ENCODE measurements around the gene CCDC63.

The CCDC63 gene

DNA sequence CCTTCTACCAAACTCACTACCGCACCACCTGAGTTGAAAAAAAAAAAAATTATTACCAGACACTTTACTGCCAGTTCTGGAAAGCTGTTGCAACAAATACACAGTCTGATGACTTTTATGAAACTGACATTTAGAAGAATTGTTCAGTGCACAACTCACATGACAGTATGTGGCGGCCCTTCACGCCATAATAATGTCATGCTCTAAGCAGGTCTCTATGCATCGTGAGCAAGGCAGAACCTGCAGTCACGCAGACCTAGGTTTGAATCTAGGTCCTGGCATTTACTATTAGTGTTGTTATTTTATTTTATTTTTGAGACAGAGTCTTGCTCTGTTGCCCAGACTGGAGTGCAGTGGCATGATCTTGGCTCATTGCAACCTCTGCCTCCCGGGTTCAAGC is 65.5 kb downstream of the CCDC63 start:
- H3K4me3 ChIP-seq (ENCODE audit: low read depth, low read length): no peak overlapping the region
- TF ChIP-seq MYC (IDR thresholded peaks at IDR 0.05; ENCODE audit: low read depth, low read length) (no peak), POLR2A (IDR thresholded peaks at IDR 0.05; ENCODE audit: extremely low read depth, insufficient read length) (no peak)
- TF ChIP-seq, protein P1, sequence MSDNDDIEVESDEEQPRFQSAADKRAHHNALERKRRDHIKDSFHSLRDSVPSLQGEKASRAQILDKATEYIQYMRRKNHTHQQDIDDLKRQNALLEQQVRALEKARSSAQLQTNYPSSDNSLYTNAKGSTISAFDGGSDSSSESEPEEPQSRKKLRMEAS (IDR thresholded peaks at IDR 0.05; ENCODE audit: low read depth, low read length): no peak
- TF ChIP-seq, protein P2, sequence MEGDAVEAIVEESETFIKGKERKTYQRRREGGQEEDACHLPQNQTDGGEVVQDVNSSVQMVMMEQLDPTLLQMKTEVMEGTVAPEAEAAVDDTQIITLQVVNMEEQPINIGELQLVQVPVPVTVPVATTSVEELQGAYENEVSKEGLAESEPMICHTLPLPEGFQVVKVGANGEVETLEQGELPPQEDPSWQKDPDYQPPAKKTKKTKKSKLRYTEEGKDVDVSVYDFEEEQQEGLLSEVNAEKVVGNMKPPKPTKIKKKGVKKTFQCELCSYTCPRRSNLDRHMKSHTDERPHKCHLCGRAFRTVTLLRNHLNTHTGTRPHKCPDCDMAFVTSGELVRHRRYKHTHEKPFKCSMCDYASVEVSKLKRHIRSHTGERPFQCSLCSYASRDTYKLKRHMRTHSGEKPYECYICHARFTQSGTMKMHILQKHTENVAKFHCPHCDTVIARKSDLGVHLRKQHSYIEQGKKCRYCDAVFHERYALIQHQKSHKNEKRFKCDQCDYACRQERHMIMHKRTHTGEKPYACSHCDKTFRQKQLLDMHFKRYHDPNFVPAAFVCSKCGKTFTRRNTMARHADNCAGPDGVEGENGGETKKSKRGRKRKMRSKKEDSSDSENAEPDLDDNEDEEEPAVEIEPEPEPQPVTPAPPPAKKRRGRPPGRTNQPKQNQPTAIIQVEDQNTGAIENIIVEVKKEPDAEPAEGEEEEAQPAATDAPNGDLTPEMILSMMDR (IDR thresholded peaks at IDR 0.05; ENCODE audit: low read depth, low read length): no peak
- no peak for DNase-seq (ENCODE audit: low read depth)

DNA sequence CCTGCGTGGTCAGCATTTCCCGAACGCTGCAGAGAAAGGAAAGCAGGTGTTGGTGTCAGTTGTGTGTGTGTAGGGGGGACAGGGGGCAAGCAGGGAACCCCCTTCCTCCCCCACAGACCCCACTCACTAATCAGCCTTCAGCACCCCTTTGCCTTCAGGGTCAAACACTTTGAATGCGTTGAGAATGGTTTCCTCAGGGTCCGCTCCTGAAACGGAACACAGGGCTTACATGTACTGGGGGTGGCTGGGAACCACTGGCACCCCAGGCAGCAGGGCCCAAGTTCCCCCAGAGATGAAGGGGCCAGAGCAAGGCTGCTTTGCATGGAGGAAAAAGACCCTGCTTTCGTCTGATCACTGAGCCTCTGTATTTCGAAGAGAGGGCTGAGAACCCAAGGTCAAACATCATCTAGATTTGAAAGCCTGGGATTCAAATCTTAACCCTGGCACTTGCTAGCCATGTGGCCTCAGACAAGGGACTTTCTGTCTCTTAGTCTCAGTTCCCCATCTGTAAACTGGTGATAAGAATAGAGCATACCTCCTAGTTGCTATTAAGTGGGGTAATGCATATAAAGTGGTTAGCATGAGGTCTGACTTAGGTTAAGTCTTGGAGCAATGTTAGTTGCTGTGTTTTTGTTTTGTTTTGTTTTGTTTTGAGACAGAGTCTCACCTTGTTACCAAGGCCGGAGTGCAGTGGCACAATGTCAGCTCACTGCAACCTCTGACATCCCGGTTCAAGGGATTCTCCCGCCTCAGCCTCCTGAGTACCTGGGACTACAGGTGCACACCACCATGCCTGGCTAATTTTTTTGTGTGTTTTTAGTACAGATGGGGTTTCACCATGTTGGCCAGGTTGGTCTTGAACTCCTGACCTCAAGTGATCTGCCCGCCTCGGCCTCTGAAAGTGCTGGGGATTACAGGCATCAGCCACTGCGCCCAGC is 66.6 kb downstream of the CCDC63 start:
- TF ChIP-seq, protein P1 (IDR thresholded peaks at IDR 0.05; ENCODE audit: low read depth, low read length): no peak
- no peak for TF ChIP-seq MYC (IDR thresholded peaks at IDR 0.05; ENCODE audit: low read depth, low read length)
- TF ChIP-seq, protein P2 (IDR thresholded peaks at IDR 0.05; ENCODE audit: low read depth, low read length): no peak
- TF ChIP-seq POLR2A (IDR thresholded peaks at IDR 0.05; ENCODE audit: extremely low read depth, insufficient read length): no peak
- DNase-seq (ENCODE audit: low read depth): peak; percentile 35

DNA sequence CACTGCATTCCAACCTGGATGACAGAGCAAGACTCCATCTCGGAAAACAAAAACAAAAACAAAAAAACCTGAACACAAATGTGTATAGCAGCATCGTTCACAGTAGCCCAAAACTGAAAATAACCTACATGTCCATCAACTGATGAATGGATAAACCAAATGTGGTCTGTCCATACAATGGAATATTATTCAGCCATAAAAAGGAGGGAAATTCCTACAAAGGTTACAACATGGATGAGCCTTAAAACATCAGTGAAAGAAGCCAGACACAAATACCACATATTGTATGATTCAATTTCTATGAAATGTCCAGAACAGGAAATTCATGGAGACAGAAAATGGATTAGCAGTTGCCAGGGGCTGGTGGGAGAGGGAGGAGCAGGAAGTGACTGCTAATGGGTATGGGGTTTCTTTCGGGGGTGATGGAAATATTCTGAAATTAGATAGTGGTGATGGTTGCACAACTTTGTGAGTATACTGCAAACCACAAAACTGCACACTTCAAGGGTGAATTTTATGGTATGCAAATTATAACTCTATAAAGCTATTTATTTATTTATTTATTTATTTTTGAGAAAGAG is 69.6 kb downstream of the CCDC63 start:
- peak; percentile 69 for DNase-seq (ENCODE audit: low read depth)

More for the DNA sequence above, 66.6 kb downstream of the CCDC63 start:
- H3K4me3 ChIP-seq (ENCODE audit: low read depth, low read length): no peak overlapping the region

DNA sequence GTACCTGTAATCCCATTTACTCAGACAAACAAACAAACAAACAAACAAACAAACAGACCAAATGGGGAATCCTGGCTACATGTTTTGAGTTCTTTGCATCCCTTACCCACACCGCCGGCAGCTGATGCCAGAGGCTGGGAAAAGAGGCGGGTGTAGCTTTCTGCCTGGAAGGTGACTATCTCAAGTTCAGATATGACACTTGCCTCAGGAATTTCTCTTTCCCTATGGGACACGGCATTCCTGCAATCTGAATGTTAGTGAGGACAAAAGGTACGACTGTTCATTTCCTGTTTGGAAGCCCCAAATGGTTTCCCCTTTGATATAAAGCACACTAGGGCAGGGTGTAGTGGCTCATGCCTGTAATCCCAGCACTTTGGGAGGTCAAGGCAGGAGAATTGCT is 70.7 kb downstream of the CCDC63 start:
- no peak for DNase-seq (ENCODE audit: low read depth)
- H3K4me3 ChIP-seq (ENCODE audit: low read depth, low read length): no peak overlapping the region
- TF ChIP-seq, protein P2 (IDR thresholded peaks at IDR 0.05; ENCODE audit: low read depth, low read length): no peak

More for the DNA sequence above, 69.6 kb downstream of the CCDC63 start:
- TF ChIP-seq, protein P1 (IDR thresholded peaks at IDR 0.05; ENCODE audit: low read depth, low read length): no peak
- TF ChIP-seq, protein P2 (IDR thresholded peaks at IDR 0.05; ENCODE audit: low read depth, low read length): no peak
- TF ChIP-seq MYC (IDR thresholded peaks at IDR 0.05; ENCODE audit: low read depth, low read length) (no peak), POLR2A (IDR thresholded peaks at IDR 0.05; ENCODE audit: extremely low read depth, insufficient read length) (no peak)
- H3K4me3 ChIP-seq (ENCODE audit: low read depth, low read length): no peak overlapping the region

DNA sequence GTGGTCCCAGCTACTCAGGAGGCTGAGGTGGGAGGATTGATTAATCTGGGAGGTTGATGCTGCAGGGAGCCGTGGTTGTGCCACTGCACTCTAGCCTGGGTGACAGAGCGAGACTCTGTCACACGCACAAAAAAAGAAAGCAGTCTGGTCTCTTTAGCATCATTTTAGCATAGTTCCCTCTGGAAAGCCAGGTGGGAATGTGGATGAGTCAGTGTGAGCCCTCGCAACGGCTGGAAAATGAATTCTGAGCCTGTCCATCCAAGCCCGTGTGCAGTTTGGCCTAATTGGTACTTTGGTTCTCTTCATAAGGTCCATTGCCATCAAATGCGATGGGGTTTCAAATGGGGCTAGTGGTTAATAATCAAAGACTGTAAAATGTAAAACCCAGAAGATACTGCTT is 71.2 kb downstream of the CCDC63 start:
- no peak for DNase-seq (ENCODE audit: low read depth)
- TF ChIP-seq, protein P2 (IDR thresholded peaks at IDR 0.05; ENCODE audit: low read depth, low read length): no peak
- TF ChIP-seq POLR2A (IDR thresholded peaks at IDR 0.05; ENCODE audit: extremely low read depth, insufficient read length) (no peak), MYC (IDR thresholded peaks at IDR 0.05; ENCODE audit: low read depth, low read length) (no peak)
- TF ChIP-seq, protein P1 (IDR thresholded peaks at IDR 0.05; ENCODE audit: low read depth, low read length): no peak
- no peak overlapping the region for H3K4me3 ChIP-seq (ENCODE audit: low read depth, low read length)

Data from NB4 (cell line).